ENCODE data around the gene PIAS3. TPM values are rescaled to one million over a fixed set of nuclear protein-coding genes. Genes with fewer than 3 reads are reported as not detected.

PIAS3 gene
- total RNA-seq, 4 donors from 2014 or later: 43.8 to 78.4 (median 49.4) TPM

DNA sequence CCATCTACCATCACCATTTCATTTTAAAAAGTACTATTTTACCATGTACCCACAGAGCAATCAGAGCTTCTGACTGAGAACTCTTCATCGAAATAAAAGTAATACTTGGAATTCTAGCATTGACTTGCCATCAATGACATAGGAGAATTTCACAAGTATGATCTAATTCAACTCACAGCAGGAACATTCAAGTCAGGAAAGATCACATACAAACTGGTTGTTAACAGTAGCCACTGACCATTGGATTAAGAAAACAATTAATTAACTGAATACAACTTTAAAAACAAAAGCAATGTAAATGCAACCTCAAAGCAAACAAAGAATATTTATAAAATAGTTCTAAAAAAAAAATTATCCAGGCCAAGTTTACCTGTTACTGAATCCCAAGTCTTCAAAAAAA is 53.8 kb downstream of the PIAS3 start:
- Histone ChIP-seq H3K27ac (no peak overlapping the region), H3K9me3 (no peaks in the 10 kb centered on the region), H3K36me3 (no peaks in the 10 kb centered on the region), H3K27me3 (no peaks in the 10 kb centered on the region), H3K4me3 (no peak overlapping the region), H3K4me1 (peaks cover 52% of the 10 kb centered on the region)
- WGBS: 70% methylated on average over 1 of the region's 1 CpG
- DNase-seq (ENCODE audit: low spot score in 2 of 2): no peak
- no peak for TF ChIP-seq POLR2AphosphoS5 (IDR thresholded peaks at IDR 0.05)
- no peak for TF ChIP-seq EP300 (IDR thresholded peaks at IDR 0.05)
- no peak for TF ChIP-seq POLR2A (IDR thresholded peaks at IDR 0.05)
- TF ChIP-seq CTCF (IDR thresholded peaks at IDR 0.05): no peak

DNA sequence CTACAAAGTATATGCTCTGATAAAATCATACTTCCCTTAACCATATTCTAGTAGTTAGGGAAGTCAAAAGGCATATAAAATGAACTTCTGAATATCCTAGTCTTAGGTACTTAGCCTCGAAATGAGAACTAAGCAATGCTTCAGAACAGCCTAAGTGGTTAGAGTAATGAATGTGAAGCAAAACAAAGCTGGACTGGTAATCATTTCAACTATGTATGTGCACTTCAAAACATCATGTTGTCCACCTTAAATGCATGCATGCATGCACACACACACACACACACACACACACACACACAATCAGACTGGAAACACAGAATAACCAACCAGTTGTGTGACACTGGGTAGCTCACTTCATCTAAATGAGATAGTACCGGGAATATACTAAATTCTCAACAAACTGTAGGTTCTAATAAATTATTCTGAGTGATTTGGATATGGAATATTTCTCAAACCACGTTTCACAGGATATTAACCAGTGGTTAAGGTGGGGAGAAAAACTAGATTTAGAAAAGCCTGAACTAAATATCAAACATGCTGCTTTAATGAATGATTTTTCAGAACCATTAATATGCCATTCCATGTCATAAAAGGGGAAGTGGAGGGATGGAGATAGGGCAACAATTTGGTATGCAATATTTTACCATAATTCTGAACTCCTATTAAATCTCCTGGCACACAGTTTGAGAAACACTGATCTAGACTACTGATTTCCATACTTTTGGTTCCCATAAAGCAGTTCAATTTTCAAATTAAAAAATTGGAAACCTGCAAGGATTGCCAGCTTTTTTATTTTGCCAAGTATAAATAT is 54.4 kb downstream of the PIAS3 start:
- Histone ChIP-seq H3K36me3 (no peaks in the 10 kb centered on the region), H3K9me3 (no peaks in the 10 kb centered on the region), H3K4me3 (no peak overlapping the region), H3K27me3 (no peaks in the 10 kb centered on the region), H3K27ac (no peak overlapping the region), H3K4me1 (peaks cover 52% of the 10 kb centered on the region)
- DNase-seq (ENCODE audit: low spot score in 2 of 2): no peak
- 43% methylated on average over 3 of the region's 3 CpGs for WGBS
- no peak for TF ChIP-seq CTCF (IDR thresholded peaks at IDR 0.05)
- no peak for TF ChIP-seq POLR2AphosphoS5 (IDR thresholded peaks at IDR 0.05)

DNA sequence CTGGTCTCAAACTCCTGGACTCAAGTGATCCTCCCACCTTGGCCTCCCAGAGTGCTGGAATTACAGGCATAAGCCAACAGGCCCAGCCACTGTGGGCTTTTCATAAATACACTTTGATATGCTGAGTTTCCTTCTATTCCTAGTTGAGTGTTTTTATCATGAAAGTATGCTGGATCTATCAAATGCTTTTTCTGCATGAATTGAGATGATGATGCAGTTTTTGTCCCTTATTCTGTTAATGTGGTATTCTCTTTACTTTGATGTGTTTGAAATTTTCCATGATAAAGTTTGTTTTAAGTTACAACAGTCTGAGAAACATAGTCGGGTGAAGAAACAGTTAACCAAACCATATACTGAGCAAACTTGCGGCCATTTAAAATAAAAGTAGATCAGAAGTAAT is 59.1 kb downstream of the PIAS3 start:
- DNase-seq (ENCODE audit: low spot score in 2 of 2): no peak
- Histone ChIP-seq H3K36me3 (no peaks in the 10 kb centered on the region), H3K9me3 (peaks cover 10% of the 10 kb centered on the region), H3K4me1 (peaks cover 45% of the 10 kb centered on the region), H3K27ac (no peak overlapping the region), H3K27me3 (no peaks in the 10 kb centered on the region), H3K4me3 (no peak overlapping the region)
- 89% methylated on average over 2 of the region's 2 CpGs for WGBS
- TF ChIP-seq CTCF (IDR thresholded peaks at IDR 0.05) (no peak), EP300 (IDR thresholded peaks at IDR 0.05) (no peak), POLR2AphosphoS5 (IDR thresholded peaks at IDR 0.05) (no peak), POLR2A (IDR thresholded peaks at IDR 0.05) (no peak)

Other genes starting within 250 kb of the PIAS3 start
- 1 to 10 TPM; 1.4 to 7.8 (median 3.5) TPM for gene PDZK1, start 151.7 kb downstream of the PIAS3 start, total RNA-seq
- gene CD160, start 139.6 kb downstream of the PIAS3 start, total RNA-seq: not detected
- 10 to 100 TPM in 2 of 4 donors, 1 to 10 TPM in 2; 7.1 to 22.3 (median 12.2) TPM for gene RNF115, start 35.0 kb downstream of the PIAS3 start, total RNA-seq
- gene POLR3C, start 34.9 kb downstream of the PIAS3 start, total RNA-seq: 10 to 100 TPM; 22.5 to 40.8 (median 24.8) TPM
- gene NUDT17, start 13.5 kb downstream of the PIAS3 start, total RNA-seq: 1 to 10 TPM; 1.3 to 3.9 (median 2.1) TPM
- 10 to 100 TPM; 32.9 to 62.7 (median 37.1) TPM for gene ANKRD35, start 26.8 kb upstream of the PIAS3 start, total RNA-seq
- 10 to 100 TPM in 1 of 4 donors, 1 to 10 TPM in 3; 1.6 to 15.6 (median 2.2) TPM for gene ITGA10, start 51.0 kb upstream of the PIAS3 start, total RNA-seq
- 10 to 100 TPM; 23.3 to 35.9 (median 30.2) TPM for gene PEX11B, start 59.6 kb upstream of the PIAS3 start, total RNA-seq
- gene RBM8A, start 68.4 kb upstream of the PIAS3 start, total RNA-seq: 100 to 1,000 TPM in 3 of 4 donors, 10 to 100 TPM in 1; 92.2 to 186 (median 134) TPM
- 10 to 100 TPM in 3 of 4 donors, 1 to 10 TPM in 1; 7.6 to 18.4 (median 11.3) TPM for gene LIX1L, start 98.9 kb upstream of the PIAS3 start, total RNA-seq
- under 1 TPM in 3 of 4 donors, not detected in 1; 0.21 to 0.64 (median 0.45) TPM for gene ANKRD34A, start 105.5 kb upstream of the PIAS3 start, total RNA-seq
- gene POLR3GL, start 105.6 kb upstream of the PIAS3 start, total RNA-seq: 10 to 100 TPM in 2 of 4 donors, 1 to 10 TPM in 2; 7.3 to 16.7 (median 11.9) TPM
- 1,000 to 10,000 TPM; 2,326 to 8,649 (median 2,541) TPM for gene TXNIP, start 137.5 kb upstream of the PIAS3 start, total RNA-seq
- gene HJV, start 162.7 kb upstream of the PIAS3 start, total RNA-seq: not detected

Data from suprapubic skin (tissue), 4 donors.